GM18517 (cell line): Measurements from ENCODE around the gene WAC.
A peak's percentile ranks its signal among the peaks of the same experiment; 100 is the strongest.

Source experiments
- ATAC-seq: cut with Tn5 transposase; IDR thresholded peaks from one replicate; pipeline ENCODE4 v1.9.1; 2021; ENCODE audit warnings: mild to moderate bottlenecking, moderate library complexity; ENCODE audit not compliant: unreplicated experiment

The WAC gene

GRCh38 chr10:28523725-28524252 lies 9.1 kb upstream of the WAC start:
- no peak for ATAC-seq

- no peak for ATAC-seq
Observed at GRCh38 chr10:28530751-28531150, 2.2 kb upstream of the WAC start.

DNA sequence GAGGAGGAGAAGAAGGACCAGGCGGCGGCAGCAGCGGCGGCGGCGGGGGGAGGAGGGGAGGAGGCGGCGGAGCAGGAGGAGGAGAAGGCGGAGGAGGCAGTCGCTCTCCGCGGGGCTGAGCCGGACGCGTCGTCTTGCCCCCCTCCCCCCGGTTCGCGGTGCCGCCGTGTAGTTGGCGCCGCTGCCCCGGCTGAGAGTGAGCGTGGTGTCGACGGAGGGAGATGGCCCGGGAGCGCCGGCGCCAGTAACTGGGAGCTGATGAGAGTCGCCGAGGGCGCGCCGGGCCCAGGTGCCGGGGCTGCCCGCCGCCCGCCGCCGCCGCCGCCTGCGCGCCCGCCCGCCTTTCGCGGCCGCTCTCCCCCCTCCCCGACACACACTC lies 257 bp downstream of the WAC start:
- no peak for ATAC-seq

DNA sequence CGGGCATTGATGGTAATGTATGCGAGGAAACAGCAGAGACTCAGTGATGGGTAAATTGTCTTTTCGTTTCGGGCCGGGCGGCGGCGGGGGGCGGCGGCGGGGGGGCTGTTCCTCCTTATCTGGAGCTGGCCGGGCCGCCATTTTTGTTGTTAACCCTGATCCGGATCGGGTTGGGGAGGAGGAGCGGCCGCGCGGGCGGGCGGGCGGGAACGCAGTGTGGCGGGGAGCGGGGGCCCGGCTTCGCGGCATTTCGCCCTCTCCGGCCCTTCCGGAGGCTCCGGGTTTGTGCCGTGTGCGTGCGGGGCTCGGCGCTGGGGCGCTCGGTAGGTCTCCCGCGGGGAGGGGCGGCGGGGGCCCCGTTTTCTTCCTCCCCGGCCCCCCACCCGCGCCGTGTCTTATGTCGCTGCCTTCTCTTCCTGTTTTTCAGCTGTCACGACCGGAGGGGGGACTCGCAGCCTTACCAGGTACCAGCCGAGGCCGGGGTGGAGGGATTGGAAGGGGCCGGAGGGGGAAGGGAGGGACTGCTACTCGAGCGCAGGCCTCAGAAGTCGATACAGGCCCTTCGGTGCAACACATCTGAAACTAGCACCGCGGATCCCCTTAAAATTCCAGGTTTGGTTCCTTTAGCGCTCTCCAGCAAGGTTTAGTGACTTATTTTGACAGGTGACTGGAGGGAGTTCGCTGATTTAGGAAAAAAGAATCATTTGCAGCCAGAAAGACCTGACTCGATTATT lies 820 bp downstream of the WAC start:
- no peak for ATAC-seq

GRCh38 chr10:28535846-28536245 lies 2.9 kb downstream of the WAC start:
- no peak for ATAC-seq

DNA sequence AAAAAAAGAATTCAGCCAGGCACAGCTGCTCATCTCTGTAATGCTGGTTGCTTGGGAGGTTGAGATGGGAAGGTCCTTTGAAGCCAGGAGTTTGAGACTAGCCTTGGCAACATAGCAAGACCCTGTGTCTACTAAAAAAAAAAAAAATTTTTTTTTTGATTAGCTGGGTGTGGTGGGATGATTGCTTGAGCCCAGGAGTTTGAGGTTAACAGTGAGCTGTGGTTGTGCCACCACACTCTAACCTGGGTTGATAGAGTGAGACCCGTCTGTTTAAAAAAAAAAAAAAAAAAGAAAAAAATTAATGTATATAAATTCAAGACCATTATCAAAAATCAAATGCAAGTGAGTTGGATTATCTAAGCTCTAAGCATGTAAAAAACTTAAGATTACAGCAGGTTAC lies 5.7 kb downstream of the WAC start:
- no peak for ATAC-seq

DNA sequence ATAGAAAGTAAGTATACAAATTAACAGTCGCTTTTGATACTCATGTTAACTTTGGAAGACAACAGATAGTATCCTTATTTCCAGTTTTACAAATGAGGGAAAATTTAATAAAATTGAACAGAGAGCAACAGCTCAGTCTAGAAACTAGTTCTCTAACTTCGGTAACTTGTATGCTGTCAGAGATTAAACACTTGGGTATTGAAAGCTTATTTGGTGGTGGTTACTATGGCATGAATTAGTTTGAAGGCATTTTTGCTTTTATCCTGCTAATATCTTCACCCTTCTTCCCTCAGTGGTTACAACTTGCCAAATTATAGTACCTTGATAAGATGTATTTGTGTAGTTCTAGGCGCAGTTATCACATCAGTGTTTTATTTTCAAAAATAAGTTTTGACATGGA lies 7.2 kb downstream of the WAC start:
- ATAC-seq = no peak

GRCh38 chr10:28541717-28542365 lies 8.9 kb downstream of the WAC start:
- no peak for ATAC-seq

- no peak for ATAC-seq
Observed at GRCh38 chr10:28542728-28543127, 9.8 kb downstream of the WAC start.

- no peak for ATAC-seq
Observed at GRCh38 chr10:28544058-28544457, 11.1 kb downstream of the WAC start.

GRCh38 chr10:28545967-28546644 lies 13.2 kb downstream of the WAC start:
- ATAC-seq = peak; percentile 58

GRCh38 chr10:28548781-28549498 lies 16.0 kb downstream of the WAC start:
- ATAC-seq = no peak

DNA sequence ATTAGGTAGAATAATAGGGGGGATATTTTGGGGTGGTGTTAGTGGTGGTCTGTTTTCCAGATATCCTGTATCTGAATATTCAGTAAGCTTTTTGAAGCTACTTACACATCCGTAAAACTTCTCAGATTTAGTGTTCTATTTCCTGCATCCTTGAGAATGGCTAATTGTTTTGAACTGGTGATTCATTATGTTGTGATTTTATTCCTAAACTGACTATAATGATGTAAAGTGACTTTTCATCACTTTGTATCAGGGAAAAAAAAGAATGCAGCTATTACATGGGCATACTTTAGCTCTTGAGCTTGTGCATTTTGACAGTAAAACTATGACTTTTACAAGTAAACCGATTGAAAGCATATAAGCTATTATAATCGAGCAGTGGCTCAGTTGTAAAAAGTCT lies 18.2 kb downstream of the WAC start:
- ATAC-seq = no peak

DNA sequence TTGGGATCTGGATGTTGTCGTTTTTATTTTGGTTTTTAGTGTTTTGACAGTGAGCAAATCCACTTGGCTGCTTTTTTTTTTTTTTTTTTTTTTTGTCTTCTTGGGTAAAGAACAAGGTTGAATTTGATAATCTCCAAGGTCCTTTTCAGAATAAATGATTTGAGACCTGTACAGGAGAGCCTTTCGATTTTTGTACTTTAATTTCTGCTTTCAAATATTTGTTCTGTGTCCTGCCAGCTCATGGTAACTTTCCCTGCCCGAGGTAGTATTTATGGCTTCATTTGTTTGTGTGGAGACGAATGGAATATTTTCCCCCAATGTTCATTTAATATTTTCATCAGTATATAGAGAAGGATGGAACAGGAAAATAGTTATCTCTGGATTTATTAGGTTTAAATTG lies 19.9 kb downstream of the WAC start:
- no peak for ATAC-seq

GRCh38 chr10:28554009-28554408 lies 21.1 kb downstream of the WAC start:
- ATAC-seq = no peak

- ATAC-seq = no peak
Observed at GRCh38 chr10:28554952-28555351, 22.0 kb downstream of the WAC start.

- ATAC-seq = no peak
Observed at GRCh38 chr10:28555358-28555757, 22.4 kb downstream of the WAC start.

GRCh38 chr10:28556142-28556541 lies 23.2 kb downstream of the WAC start:
- no peak for ATAC-seq

DNA sequence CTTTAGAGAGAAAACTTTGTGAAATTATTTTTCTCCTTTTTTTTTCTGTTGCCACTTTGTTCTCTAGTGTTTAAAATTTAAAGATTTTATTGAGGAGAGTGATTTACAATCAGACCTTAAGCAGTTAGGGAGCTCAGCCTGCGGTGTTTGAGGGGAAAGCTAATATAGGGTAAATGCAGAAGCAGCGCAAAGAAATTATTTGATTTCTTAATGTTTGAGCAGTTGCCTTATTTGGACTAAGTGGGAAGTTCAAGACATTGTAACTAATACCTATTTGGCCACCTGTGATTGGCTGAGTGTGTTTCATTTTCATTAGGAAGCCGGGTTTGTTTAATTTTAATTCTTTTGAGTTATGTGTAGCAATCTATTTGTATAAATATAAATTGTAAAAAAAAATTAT lies 25.3 kb downstream of the WAC start:
- ATAC-seq = no peak

DNA sequence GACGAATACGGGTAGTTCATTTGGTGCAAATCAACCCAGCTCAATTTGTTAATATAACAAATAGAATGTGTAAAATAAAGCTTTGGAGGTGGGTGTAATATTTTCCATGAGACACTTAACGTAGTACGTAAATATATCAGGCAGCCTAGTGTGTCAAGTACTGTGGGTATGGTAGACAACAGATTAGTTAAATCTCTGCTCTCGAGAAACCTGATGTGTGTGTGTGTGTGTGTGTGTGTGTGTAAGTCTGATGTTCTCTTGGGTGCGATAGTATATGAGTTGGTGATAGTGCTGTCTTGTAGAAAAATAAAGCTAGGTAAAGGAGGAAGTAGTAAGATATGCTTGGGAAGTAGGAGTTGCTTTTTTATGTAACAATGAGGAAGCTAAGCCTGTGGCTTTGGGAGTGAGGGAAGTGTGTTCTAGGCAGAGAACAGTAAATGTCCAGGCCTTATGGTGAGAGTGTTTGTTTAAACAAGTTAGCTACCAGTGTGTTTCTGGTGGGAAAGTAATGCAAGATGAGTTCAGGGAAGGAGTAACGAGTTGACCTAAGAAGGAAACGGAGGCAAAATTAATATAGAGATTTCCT lies 26.1 kb downstream of the WAC start:
- ATAC-seq = no peak

- ATAC-seq = no peak
Observed at GRCh38 chr10:28559618-28560017, 26.7 kb downstream of the WAC start.
